ENCODE data around the gene ALOX5.

- TF ChIP-seq REST (IDR thresholded peaks at IDR 0.05; ENCODE audit: unreplicated experiment) (no peak), JUNB (IDR thresholded peaks at IDR 0.05; ENCODE audit: unreplicated experiment) (no peak), EZH2 (IDR thresholded peaks at IDR 0.05; ENCODE audit: low read depth, unreplicated experiment) (no peak), EZH2phosphoT487 (IDR thresholded peaks at IDR 0.05; ENCODE audit: unreplicated experiment) (no peak), ZNF462 (CRISPR knock-in tag; IDR thresholded peaks at IDR 0.05) (no peak), CTCF (conservative IDR thresholded peaks at IDR 0.05; ENCODE audit: low read depth in 2 of 2) (no peak), CREB1 (CRISPR knock-in tag; IDR thresholded peaks at IDR 0.05; ENCODE audit: low read depth) (no peak), POLR2AphosphoS5 (IDR thresholded peaks at IDR 0.05; ENCODE audit: low read depth) (no peak), ETS1 (IDR thresholded peaks at IDR 0.05) (no peak), NANOG (IDR thresholded peaks at IDR 0.05; ENCODE audit: borderline replicate concordance) (no peak)
Observed at GRCh38 chr10:45387096-45387893, 13.3 kb downstream of the ALOX5 start.

Data from GM23338 (cell line).